Vagina (tissue), 2 donors: ENCODE results near the gene SPOPL. TPM values are rescaled to one million over a fixed set of nuclear protein-coding genes. Genes with fewer than 3 reads are reported as not detected.

Source experiments
- DNase-seq, 2 donors: peaks; one replicate each; pipeline ENCODE4 v3.0.0-alpha.2; 2017; ENCODE audit errors: extremely low spot score in 2 of 2
- H3K27ac ChIP-seq: fragments of 200-600 bp; sonication (generic); one replicate; pipeline ENCODE4 v1.5.1; 2019
- H3K27me3 ChIP-seq: fragments of 200-600 bp; sonication (generic); one replicate; pipeline ENCODE4 v1.5.1; 2019
- H3K36me3 ChIP-seq, 2 donors: fragments of 200-600 bp; sonication (generic); one replicate each; pipeline ENCODE4 v1.5.1; 2017 to 2019
- H3K4me1 ChIP-seq: fragments of 200-600 bp; sonication (generic); one replicate; pipeline ENCODE4 v1.5.1; 2019
- H3K4me3 ChIP-seq, 2 donors: fragments of 200-600 bp; sonication (generic); 1 replicate in 1 of 2; 2 replicates in 1 of 2; pipeline ENCODE4 v1.5.1; 2016 to 2019
- H3K9me3 ChIP-seq: fragments of 200-600 bp; sonication (generic); one replicate; pipeline ENCODE4 v1.5.1; 2019
- POLR2A ChIP-seq, 2 donors: fragments of 450-650 bp; IDR thresholded peaks; one replicate each; pipeline ENCODE4 v1.6.1; 2017; ENCODE audit warnings: antibody characterized with exemption in 2 of 2, mild to moderate bottlenecking in 2 of 2, moderate library complexity in 2 of 2
- POLR2AphosphoS5 ChIP-seq, 2 donors: sonication (generic); formaldehyde crosslinking; IDR thresholded peaks; one replicate each; pipeline ENCODE4 v1.9.0; 2017; ENCODE audit warnings: antibody characterized with exemption in 2 of 2, mild to moderate bottlenecking in 2 of 2, low read depth in 1 of 2; ENCODE audit not compliant: insufficient read depth in 1 of 2
- intact Hi-C: fragments of 100-400 bp; cut with DNase I; formaldehyde crosslinking; loops from one replicate; pipeline ENCODE4 v1.15.1; 2023
- total RNA-seq: library from RNA; depleted of rRNA; stranded (reverse); fragments of >200 nt; gene quantifications from one replicate; pipeline ENCODE4 v1.2.3, GENCODE V29; 2016
- TF ChIP-seq, protein P1 (sequence below), 3 experiments: fragments of 450-650 bp in 2 of 3; fragments of 200-600 bp in 1 of 3; sonication (generic) in 1 of 3; IDR thresholded peaks; one replicate each; pipeline ENCODE4 v1.5.1; 2017 to 2019; ENCODE audit warnings: antibody characterized with exemption in 3 of 3, mild to moderate bottlenecking in 2 of 3, moderate library complexity in 2 of 3

Gene SPOPL
- total RNA-seq, 1 donor from 2014 or later: 20.1 TPM

DNA sequence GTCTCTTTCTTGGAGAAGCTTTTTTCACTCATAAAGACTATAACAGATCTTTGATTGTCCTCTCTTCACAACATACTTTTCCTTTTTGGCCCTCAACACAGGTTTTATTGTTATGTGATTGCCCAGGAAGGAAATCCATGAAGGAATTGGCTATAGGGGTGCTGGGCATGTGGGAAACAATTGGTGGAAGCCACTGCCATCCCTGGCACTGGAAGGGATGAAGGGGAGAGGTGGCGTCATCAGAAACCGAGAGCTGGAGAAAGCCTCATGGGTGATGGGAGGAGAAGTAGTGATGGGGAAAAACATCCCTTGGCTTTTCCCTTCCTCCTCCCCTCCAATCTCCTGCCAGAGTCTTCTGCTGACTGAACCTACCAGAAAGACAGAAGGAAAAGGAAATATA is 106.2 kb downstream of the SPOPL start:
- no peaks in the 10 kb centered on the region for H3K4me1 ChIP-seq
- TF ChIP-seq, protein P1, sequence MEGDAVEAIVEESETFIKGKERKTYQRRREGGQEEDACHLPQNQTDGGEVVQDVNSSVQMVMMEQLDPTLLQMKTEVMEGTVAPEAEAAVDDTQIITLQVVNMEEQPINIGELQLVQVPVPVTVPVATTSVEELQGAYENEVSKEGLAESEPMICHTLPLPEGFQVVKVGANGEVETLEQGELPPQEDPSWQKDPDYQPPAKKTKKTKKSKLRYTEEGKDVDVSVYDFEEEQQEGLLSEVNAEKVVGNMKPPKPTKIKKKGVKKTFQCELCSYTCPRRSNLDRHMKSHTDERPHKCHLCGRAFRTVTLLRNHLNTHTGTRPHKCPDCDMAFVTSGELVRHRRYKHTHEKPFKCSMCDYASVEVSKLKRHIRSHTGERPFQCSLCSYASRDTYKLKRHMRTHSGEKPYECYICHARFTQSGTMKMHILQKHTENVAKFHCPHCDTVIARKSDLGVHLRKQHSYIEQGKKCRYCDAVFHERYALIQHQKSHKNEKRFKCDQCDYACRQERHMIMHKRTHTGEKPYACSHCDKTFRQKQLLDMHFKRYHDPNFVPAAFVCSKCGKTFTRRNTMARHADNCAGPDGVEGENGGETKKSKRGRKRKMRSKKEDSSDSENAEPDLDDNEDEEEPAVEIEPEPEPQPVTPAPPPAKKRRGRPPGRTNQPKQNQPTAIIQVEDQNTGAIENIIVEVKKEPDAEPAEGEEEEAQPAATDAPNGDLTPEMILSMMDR (IDR thresholded peaks at IDR 0.05): no peak
- TF ChIP-seq POLR2AphosphoS5 (IDR thresholded peaks at IDR 0.05; ENCODE audit: insufficient read depth in 1 of 2, low read depth in 1 of 2): no peak
- no peak for TF ChIP-seq POLR2A (IDR thresholded peaks at IDR 0.05)
- H3K36me3 ChIP-seq: no peaks in the 10 kb centered on the region
- H3K27me3 ChIP-seq: no peaks in the 10 kb centered on the region
- no peak overlapping the region for H3K4me3 ChIP-seq
- no peak overlapping the region for H3K27ac ChIP-seq
- intact Hi-C loops: no loop called here
- no peaks in the 10 kb centered on the region for H3K9me3 ChIP-seq
- DNase-seq: no peak

DNA sequence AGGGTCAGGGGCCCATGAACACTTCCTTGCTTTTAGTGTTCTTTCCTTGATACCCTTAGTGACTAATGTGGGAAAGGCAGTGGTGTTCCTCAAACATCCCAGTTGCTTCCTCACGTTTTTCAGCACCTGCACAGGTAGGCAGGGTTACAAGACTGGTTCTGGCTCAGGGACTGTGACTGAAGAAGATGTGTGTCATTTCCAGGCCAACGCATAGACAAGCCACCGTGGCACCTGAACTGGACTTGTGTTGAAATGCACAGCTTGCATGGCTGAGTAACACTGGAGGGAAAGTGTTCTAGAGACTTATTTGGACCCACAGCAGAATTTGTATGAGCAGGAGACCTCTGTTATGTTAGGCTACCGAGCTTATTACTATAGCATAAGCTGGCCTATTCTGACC is 107.9 kb downstream of the SPOPL start:
- no peak overlapping the region for H3K4me3 ChIP-seq
- no peak overlapping the region for H3K27ac ChIP-seq
- no peak for TF ChIP-seq POLR2AphosphoS5 (IDR thresholded peaks at IDR 0.05; ENCODE audit: insufficient read depth in 1 of 2, low read depth in 1 of 2)
- TF ChIP-seq POLR2A (IDR thresholded peaks at IDR 0.05): no peak
- TF ChIP-seq, protein P1 (IDR thresholded peaks at IDR 0.05): no peak
- H3K9me3 ChIP-seq: no peaks in the 10 kb centered on the region
- intact Hi-C loops: no loop called here
- no peaks in the 10 kb centered on the region for H3K4me1 ChIP-seq
- H3K36me3 ChIP-seq: no peaks in the 10 kb centered on the region
- no peak for DNase-seq
- no peaks in the 10 kb centered on the region for H3K27me3 ChIP-seq

DNA sequence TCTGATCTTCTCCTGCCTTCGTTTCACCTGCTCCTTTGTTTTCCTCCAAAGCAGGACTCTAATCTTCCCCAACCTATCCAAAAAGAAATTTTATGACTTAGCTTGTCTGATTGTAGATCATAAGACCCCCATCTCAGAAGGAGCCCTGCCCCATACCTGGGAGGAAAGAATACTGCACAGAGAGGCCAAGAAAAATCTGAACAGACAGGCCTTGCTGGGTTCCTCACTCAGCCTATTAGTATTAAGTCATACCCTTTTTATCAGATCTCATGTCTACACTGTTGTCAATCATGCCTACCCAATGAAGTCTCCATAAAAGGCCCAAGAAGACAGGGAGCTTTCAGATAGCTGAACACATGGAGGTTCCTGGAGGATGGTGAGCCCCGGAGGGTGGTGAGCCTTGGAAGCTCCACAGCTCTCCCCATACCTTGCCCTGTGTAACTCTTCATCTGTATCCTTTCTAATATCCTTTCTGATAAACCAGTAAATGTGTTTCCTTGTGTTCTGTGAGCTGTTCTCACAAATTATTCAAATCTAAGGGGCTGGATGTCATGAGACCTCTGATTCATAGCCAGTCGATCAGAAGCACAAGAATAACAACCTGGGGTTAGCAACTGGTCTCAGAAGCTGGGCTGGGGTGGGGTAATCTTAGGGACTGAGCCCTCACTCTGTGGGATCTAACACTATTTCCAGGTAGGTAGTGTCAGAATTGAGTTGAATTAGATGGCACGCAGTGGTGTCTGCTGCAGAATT is 108.8 kb downstream of the SPOPL start:
- no peaks in the 10 kb centered on the region for H3K36me3 ChIP-seq
- DNase-seq: no peak
- no peak overlapping the region for H3K4me3 ChIP-seq
- no peaks in the 10 kb centered on the region for H3K4me1 ChIP-seq
- intact Hi-C loops: no loop called here
- no peaks in the 10 kb centered on the region for H3K27me3 ChIP-seq
- H3K9me3 ChIP-seq: no peaks in the 10 kb centered on the region
- no peak overlapping the region for H3K27ac ChIP-seq
- TF ChIP-seq POLR2A (IDR thresholded peaks at IDR 0.05) (no peak), POLR2AphosphoS5 (IDR thresholded peaks at IDR 0.05; ENCODE audit: insufficient read depth in 1 of 2, low read depth in 1 of 2) (no peak)
- TF ChIP-seq, protein P1 (IDR thresholded peaks at IDR 0.05): no peak

DNA sequence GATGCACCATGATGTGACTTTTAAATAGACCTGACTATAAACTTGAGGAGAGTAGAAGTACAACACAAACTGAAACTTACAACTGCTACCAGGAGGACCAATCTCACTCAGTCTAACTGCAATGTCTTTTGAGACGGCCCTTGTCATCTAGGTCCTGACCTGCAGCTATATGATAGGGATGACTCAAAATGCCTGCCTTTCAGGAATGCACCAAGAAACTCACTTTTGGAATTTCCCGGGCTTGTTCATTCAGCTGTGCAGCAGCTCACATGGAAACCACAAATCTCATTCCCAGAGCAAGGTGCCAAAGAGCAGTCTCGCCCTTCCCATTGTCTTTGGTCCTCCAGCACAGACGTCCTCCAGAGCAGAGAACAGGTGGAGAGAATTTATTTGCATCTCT is 113.7 kb downstream of the SPOPL start:
- H3K9me3 ChIP-seq: no peaks in the 10 kb centered on the region
- no peak overlapping the region for H3K4me3 ChIP-seq
- no peaks in the 10 kb centered on the region for H3K27me3 ChIP-seq
- TF ChIP-seq, protein P1 (IDR thresholded peaks at IDR 0.05): no peak
- TF ChIP-seq POLR2A (IDR thresholded peaks at IDR 0.05) (no peak), POLR2AphosphoS5 (IDR thresholded peaks at IDR 0.05; ENCODE audit: insufficient read depth in 1 of 2, low read depth in 1 of 2) (no peak)
- H3K36me3 ChIP-seq: no peaks in the 10 kb centered on the region
- no peak overlapping the region for H3K27ac ChIP-seq
- no peaks in the 10 kb centered on the region for H3K4me1 ChIP-seq
- intact Hi-C loops: no loop called here
- no peak for DNase-seq

DNA sequence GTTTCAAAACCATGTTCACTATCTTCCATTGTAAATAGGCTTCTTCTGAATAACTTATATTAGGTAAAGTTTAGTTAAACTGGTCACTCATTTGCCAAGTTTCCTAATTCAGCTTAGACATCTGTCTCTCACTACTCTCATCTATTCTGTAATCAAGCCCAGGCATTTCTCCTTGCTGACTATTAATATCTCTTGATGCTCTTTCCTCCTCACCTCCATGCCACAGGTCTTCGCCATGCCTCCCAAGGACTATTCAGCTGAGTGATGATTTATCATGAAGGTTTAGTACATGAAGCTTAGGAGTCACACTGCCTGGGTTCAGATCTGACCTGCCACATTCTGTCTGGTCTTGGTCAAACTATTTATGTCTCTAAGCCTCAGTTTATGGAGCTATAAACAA is 115.5 kb downstream of the SPOPL start:
- Histone ChIP-seq H3K9me3 (no peaks in the 10 kb centered on the region), H3K36me3 (no peaks in the 10 kb centered on the region), H3K4me1 (no peaks in the 10 kb centered on the region), H3K27ac (no peak overlapping the region), H3K27me3 (no peaks in the 10 kb centered on the region), H3K4me3 (no peak overlapping the region)
- intact Hi-C loops: no loop called here
- TF ChIP-seq POLR2AphosphoS5 (IDR thresholded peaks at IDR 0.05; ENCODE audit: insufficient read depth in 1 of 2, low read depth in 1 of 2) (no peak), POLR2A (IDR thresholded peaks at IDR 0.05) (no peak)
- TF ChIP-seq, protein P1 (IDR thresholded peaks at IDR 0.05): no peak
- peak in 1 of 2 donors; percentile 34 for DNase-seq
